ENCODE measurements around the gene RAB17.

The RAB17 gene

DNA sequence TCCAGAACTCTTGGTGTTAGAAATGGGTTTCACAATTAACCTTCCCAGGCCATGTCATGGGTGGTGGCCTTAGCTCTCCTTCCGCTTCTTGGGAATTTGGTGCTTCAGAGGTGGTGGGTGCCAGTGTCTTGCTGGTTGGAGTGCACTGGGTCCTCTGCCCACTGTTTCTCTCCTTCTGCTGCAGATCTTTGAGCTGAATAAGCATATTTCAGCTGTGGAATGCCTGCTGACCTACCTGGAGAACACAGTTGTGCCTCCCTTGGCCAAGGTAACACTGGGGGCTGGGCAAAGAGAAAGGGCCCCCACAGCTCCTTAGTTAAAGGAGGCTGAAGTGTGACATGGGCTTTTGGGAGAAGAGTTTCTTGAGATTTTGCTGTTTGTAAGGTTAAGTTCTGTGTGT lies 56.2 kb downstream of the RAB17 start:
- no peak for DNase-seq

DNA sequence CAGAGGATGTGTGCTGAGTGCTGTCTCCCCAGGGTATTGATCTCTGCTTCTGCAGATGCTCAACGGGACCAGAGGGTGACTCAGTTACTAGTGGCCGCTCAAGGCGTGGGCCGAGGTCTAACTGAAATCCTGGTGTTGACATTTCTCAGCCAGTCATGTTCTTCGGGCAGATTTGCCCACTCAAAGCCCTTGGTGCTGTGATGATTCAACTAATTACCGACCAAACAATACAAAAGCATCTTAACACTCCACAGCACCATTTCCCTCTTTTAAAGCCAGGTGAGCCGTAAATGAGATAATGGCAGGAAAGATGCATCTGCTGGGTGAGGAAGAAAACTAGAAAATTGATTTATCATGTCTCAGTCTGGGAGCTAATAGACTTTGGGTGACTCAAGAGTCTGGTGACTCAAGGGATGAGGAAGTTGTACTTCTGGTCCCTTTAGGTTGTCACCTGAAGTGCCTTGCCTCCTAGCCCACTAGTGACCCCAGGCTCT lies 56.8 kb downstream of the RAB17 start:
- no peak for DNase-seq

DNA sequence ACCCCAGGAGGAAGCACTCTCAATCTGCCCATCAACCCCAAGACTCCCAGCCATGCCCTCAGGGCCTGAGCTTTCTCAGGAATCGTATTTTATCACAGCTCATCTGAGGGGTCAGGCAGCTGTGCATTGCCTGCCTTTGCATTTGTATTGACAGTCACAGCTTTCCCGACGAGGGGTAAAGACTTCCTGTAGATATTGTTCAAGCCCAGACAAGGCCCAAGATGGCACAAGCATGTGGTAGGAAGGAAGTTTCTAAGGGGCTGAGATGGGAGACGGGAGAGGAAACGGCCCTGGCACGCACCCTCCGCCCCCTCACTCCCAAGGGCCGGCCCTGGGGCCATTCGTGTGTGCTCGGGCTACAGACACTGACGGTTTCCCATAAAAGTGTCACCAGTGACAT lies 58.4 kb downstream of the RAB17 start:
- no peak for DNase-seq

DNA sequence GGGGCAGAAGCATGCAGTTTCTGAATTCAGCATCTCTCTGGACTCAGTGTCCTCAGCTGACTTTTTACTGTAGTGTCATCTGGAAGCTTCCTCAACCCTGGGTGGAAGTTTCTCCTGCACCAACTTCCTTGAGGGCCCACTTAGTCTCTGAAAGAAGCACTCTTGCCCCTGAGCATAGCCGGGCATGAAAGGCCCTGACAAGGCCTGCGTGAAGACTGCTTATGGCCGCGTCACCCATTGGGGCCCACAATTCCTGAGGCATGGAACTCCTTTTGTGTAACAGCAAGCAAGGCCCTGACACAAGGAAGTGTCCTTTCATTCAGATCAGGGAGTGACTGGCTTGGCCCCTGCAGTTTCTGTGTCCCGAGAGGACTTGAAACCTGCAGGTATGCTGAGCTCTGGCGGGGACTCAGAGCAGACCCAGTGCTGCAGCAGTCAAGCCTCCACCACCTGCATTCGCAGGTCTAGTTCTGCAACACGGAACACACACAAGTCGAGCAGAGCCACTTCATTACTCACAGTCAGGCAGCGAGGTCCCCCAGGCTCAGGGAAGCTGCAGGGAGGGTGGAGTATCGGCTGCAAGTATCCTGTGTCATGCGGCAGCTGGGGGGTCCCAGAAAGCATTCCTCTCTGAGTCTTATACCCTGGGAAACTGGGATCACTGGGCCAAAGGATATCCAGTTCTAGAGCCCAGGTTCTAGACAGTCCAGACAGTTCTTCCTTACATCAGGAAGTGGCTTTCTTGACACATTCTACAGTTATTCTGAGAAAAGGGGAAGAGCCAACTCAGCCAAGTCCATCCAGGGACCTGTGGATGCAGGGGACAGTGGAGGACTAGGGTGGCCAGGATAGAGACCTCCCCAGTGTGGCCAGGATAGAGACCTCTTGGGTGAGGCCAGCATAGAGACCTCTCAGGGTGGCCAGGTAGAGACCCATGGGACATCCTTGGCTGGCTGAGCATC lies 59.8 kb downstream of the RAB17 start:
- no peak for DNase-seq

DNA sequence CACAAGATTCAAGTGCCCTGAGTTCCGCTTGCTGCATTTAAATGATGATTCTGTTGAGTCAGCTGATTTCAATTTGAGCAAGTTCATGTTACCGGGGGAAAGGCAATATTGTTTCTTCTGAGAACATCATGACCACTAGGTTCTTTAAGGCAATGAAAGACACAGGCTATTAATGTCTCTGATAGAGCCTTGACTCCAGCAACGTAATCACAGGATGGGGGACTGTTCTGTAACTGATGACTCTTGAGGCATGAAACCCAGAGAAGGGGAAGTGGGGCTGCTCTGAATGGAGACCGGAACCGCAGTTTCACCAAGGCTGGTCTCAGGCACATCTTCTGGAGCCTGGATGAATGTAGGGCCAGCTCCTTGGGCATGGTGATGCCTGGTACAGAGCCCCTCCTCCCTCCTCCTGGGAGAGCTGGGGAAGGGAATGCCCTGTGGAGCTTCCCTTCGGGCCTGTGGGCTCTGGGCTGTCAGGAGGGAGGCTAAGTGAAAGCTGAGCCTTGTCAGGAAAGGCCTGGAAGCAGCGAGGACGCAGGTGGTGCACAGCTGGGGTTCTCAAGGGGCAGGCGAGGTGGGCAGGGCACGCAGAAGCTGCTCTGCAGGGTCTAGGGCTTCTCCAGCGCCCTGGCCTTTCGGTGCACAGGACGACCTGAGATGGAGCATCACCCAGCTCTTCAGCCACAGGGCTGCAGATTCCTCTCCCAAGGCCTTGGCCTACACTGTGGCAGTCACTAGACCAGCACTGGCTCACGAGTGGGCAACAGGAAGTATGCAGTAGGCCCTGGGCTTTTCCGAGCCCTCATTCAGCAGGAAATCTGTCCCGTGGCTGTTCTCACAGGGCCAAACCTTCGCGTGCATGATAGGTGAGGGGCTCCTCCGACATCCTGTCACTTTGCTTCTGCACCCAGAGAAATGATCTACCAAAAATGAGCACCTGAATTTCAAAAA lies 60.8 kb downstream of the RAB17 start:
- peak; percentile 12 for DNase-seq

DNA sequence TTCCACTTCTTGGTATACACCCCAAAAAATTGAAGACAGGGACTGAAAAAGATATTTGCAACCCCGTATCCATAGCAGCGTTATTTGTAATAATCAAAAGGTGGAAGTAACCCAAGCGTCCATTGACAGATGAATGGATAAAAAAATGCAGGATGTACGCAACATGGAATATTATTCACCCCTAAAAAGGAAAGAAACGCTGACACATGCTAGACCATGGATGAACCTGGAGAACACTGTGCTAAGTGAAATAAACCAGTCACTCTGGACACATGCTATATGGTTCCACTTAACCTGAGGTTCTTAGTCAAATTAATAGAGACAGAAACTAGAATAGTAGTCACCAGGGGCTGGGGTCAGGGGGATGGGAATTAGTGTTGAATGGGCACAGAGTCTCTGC lies 62.8 kb downstream of the RAB17 start:
- DNase-seq, result no peak

DNA sequence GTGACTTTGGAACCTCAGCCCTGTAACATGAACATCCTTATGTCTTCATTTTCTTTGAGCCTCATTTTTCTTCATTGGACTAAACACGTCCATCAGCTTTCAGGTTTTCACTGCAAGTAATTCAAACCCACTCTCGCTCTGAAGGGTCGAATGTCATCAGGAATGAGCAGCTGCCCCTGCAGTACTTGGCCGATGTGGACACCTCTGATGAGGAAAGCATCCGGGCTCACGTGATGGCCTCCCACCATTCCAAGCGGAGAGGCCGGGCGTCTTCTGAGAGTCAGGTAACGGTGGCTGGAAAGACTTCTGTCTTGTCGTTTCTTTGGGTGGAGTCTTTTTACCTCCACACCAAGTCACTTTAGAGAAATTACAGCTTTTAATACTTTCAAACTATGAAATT lies 63.3 kb downstream of the RAB17 start:
- DNase-seq, result no peak

DNA sequence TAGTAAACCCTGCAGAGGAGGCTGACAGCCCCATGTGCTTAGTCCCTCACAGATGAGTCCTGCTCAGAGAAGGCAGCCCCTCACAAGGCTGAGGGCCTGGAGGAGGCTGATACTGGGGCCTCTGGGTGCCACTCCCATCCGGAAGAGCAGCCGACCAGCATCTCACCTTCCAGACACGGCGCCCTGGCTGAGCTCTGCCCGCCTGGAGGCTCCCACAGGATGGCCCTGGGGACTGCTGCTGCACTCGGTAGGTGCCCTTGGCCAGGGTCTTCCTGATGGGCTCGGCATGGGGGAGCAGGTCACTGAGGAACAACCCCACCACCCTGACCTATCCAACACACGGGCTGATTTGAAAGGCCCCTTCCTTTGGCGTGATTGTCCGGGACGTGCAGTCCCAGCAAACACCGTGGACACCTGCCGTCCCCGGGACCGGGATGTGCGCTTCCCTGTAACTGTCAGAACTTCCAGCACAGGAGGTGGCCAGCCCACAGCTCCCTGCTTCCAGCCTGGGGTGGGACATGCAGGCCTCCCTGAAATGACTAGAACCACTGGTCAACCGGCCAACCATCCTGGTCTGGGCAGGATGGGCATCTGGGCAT lies 64.9 kb downstream of the RAB17 start:
- DNase-seq, result no peak

DNA sequence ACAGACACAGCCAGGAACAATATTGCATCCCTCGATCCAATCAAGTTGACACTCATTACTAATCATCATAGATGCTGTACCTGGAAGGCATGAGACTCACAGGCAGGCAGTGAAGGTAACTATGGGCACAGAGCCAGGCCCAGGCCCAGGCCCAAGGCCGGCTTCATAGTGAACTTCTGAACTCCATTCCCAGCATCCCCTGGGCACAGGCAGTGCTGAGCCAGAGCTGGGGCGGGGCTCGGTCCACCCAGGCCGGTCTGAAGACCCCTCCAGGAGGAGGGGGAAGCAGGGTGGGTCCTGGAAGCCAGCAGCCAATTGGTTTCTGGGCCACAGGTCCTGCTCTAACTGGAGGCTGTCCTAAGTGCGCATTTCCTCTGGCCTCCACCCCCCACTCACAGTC lies 65.9 kb downstream of the RAB17 start:
- no peak for DNase-seq
